Activated B cell treated with CpG ODN at 0.5 μM for 24 hours (primary cell): ENCODE data around the gene IL17RC. TPM values are rescaled to one million over a fixed set of nuclear protein-coding genes. Genes with fewer than 3 reads are reported as not detected.

Source experiments
- ATAC-seq: fragments of 200-7000 bp; cut with Tn5 transposase; one replicate; pipeline ENCODE4 v1.10.0; 2021; ENCODE audit warnings: low read depth, mild to moderate bottlenecking, moderate library complexity
- CTCF ChIA-PET: fragments of 350-600 bp; sonication (Branson Sonifier 250); formaldehyde crosslinking; loops from one replicate; lab custom pipeline; 2021; ENCODE audit warnings: antibody characterized with exemption; lab: Charles Lee
- POLR2A ChIA-PET: fragments of 350-600 bp; sonication (Branson Sonifier 250); formaldehyde crosslinking; loops from one replicate; lab custom pipeline; 2021; ENCODE audit warnings: antibody characterized with exemption; lab: Charles Lee
- DNase-seq: peaks from one replicate; pipeline ENCODE4 v3.0.0; 2022
- H3K27ac Mint-ChIP-seq: one replicate; pipeline ENCODE4 v1.8.0; 2020; ENCODE audit warnings: mixed read lengths
- H3K27me3 Mint-ChIP-seq: one replicate; pipeline ENCODE4 v1.8.0; 2021; ENCODE audit warnings: mixed read lengths
- H3K36me3 Mint-ChIP-seq: one replicate; pipeline ENCODE4 v1.8.0; 2021; ENCODE audit warnings: low read depth, mixed read lengths
- H3K4me1 Mint-ChIP-seq: one replicate; pipeline ENCODE4 v1.8.0; 2021; ENCODE audit warnings: mixed read lengths
- H3K4me3 Mint-ChIP-seq: one replicate; pipeline ENCODE4 v1.8.0; 2020; ENCODE audit warnings: mild to moderate bottlenecking, mixed read lengths
- H3K9me3 Mint-ChIP-seq: one replicate; pipeline ENCODE4 v1.8.0; 2020; ENCODE audit warnings: mixed read lengths
- CTCF ChIP-seq: fragments of 200-600 bp; IDR thresholded peaks from one replicate; pipeline ENCODE4 v1.8.0; 2022; ENCODE audit warnings: antibody characterized with exemption, mild to moderate bottlenecking
- intact Hi-C: fragments of 100-400 bp; cut with micrococcal nuclease; formaldehyde crosslinking; loops from one replicate; pipeline ENCODE4 v1.15.1; 2024
- total RNA-seq: library from RNA; stranded (reverse); gene quantifications from 2 replicates; pipeline ENCODE4 v1.2.3, GENCODE V29; 2022

Gene IL17RC
- total RNA-seq, 1 donor from 2014 or later: 0.11 TPM

- intact Hi-C loops: no loop called here
- TF ChIP-seq CTCF: no peak
- Mint-ChIP-seq H3K27ac (peak overlapping the region; percentile 50), H3K27me3 (no peaks in the 10 kb centered on the region), H3K36me3 (peaks cover 30% of the 10 kb centered on the region), H3K4me1 (peaks cover 5% of the 10 kb centered on the region), H3K4me3 (no peak overlapping the region), H3K9me3 (no peaks in the 10 kb centered on the region)
- ATAC-seq (no peak), DNase-seq (no peak)
- ChIA-PET CTCF (no interaction called here), POLR2A (interaction anchor here (1.7 to 2.6 kb wide), 2 partner anchors 8 to 10 kb away, joined by 5 to 14 read pairs; partner anchors contain the start of gene CRELD1)
These were observed 26.2 kb downstream of the IL17RC start for GRCh38 chr3:9942934-9943690.

- peaks cover 26% of the 10 kb centered on the region for H3K36me3 Mint-ChIP-seq
- H3K9me3 Mint-ChIP-seq: no peaks in the 10 kb centered on the region
- TF ChIP-seq CTCF: no peak
- H3K27me3 Mint-ChIP-seq: no peaks in the 10 kb centered on the region
- no peak overlapping the region for H3K4me3 Mint-ChIP-seq
- intact Hi-C loops: no loop called here
- H3K27ac Mint-ChIP-seq: no peak overlapping the region
- CTCF ChIA-PET: no interaction called here
- no peak for DNase-seq
- POLR2A ChIA-PET: interaction anchor here (0.6 to 1.7 kb wide), 2 partner anchors 9 to 318 kb away, joined by 5 read pairs; no protein-coding TSS in a partner anchor
- ATAC-seq: no peak
- peaks cover 5% of the 10 kb centered on the region for H3K4me1 Mint-ChIP-seq
These were observed 27.4 kb downstream of the IL17RC start for GRCh38 chr3:9944271-9944670.

GRCh38 chr3:9945358-9945757 lies 28.5 kb downstream of the IL17RC start:
- TF ChIP-seq CTCF: no peak
- Mint-ChIP-seq H3K4me1 (peaks cover 5% of the 10 kb centered on the region), H3K36me3 (peaks cover 25% of the 10 kb centered on the region), H3K9me3 (no peaks in the 10 kb centered on the region), H3K27ac (no peak overlapping the region), H3K4me3 (peak overlapping the region; percentile 19), H3K27me3 (no peaks in the 10 kb centered on the region)
- CTCF ChIA-PET: interaction anchor here (1.1 kb wide), 2 partner anchors 54 to 592 kb away, joined by 3 to 4 read pairs; partner anchors contain the start of gene JAGN1
- POLR2A ChIA-PET: interaction anchor here (1.4 to 2.8 kb wide), 2 partner anchors 11 to 153 kb away, joined by 8 to 76 read pairs; partner anchors contain the start of genes ARPC4, CRELD1 and TADA3
- ATAC-seq (no peak), DNase-seq (no peak)
- intact Hi-C loops: loop anchor here (5.0 kb wide), 2 partner anchors 103 to 443 kb away; partner anchors contain the start of gene RPUSD3

GRCh38 chr3:9946112-9947024 lies 29.5 kb downstream of the IL17RC start:
- DNase-seq (peak; percentile 75), ATAC-seq (peak; percentile 91)
- H3K36me3 Mint-ChIP-seq: peaks cover 19% of the 10 kb centered on the region
- peak overlapping the region; percentile 79 for H3K4me3 Mint-ChIP-seq
- intact Hi-C loops: loop anchor here (1.0 to 5.0 kb wide), 4 partner anchors 13 to 444 kb away; partner anchors contain the start of genes CRELD1, JAGN1 and RPUSD3
- H3K4me1 Mint-ChIP-seq: peaks cover 11% of the 10 kb centered on the region
- no peaks in the 10 kb centered on the region for H3K9me3 Mint-ChIP-seq
- TF ChIP-seq CTCF: no peak
- no peaks in the 10 kb centered on the region for H3K27me3 Mint-ChIP-seq
- peak overlapping the region; percentile 79 for H3K27ac Mint-ChIP-seq
- ChIA-PET CTCF (interaction anchor here (0.6 to 1.6 kb wide), 12 partner anchors 11 to 593 kb away, joined by 3 to 29 read pairs (median 4); partner anchors contain the start of genes CRELD1, JAGN1, OGG1 and TATDN2), POLR2A (interaction anchor here (0.6 to 2.8 kb wide), 11 partner anchors 12 to 197 kb away, joined by 3 to 76 read pairs (median 5); partner anchors contain the start of genes ARPC4, CRELD1, EMC3 and FANCD2)
